ENCODE results near the gene LCAT.

The LCAT gene

GRCh38 chr16:67909056-67909742, 34.7 kb downstream of the LCAT start:
- no peak for DNase-seq

DNA sequence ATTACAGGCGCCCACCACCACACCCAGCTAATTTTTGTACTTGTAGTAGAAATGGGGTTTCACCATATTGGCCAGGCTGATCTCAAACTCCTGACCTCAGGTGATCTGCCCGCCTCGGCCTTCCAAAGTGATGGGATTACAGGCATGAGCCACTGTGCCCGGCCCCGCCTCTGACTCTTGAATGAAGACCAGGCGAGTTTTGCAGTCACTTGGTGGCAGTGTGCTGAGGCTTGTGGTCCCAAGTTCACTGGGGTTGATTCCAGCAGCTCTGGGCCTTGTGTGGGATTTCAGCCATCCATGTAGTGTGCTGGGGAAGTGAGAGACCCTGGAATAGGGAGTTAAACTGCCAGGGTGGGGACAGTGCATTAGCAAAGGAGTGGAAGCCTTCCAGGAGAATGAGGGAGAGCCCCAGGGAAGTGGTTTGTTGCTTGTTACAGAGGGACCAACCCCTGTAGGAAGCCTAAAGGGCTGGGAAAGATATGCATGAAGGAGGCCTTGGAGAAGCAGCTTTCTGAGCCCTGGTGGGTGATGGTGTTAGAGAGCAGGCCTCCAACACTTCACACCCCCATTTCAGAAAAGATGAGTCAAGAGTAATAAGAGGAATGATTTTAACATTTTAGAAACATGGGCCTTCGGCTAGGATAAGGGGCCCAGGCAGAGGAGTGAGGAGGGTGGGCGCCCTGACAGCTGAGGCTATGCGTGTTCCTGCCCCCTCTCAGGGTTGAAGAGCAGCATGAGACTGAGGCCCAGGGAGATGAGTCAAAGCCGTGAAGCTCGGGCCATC, 36.3 kb downstream of the LCAT start:
- DNase-seq = no peak

DNA sequence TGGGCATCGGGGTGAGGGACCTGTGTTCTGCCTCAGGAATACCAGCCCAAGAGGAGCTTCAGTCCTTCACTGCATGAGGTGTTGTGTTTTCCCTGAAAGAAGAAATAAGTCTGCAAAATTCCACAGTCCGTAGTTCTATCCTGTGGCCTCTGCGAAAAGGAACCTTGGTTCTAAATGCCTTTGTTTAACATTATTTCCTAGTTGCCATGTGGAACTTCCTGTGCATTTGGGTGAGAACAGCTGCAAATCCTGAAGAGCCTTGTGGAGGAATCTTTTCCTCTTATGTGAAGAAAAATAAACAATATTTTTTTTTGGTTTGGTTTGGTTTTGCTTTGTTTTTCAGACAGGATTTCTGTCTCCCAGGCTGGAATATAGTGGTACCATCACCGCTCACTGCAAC, 41.1 kb downstream of the LCAT start:
- DNase-seq = no peak

- DNase-seq = no peak
These were observed 42.2 kb downstream of the LCAT start for GRCh38 chr16:67901734-67902133.

DNA sequence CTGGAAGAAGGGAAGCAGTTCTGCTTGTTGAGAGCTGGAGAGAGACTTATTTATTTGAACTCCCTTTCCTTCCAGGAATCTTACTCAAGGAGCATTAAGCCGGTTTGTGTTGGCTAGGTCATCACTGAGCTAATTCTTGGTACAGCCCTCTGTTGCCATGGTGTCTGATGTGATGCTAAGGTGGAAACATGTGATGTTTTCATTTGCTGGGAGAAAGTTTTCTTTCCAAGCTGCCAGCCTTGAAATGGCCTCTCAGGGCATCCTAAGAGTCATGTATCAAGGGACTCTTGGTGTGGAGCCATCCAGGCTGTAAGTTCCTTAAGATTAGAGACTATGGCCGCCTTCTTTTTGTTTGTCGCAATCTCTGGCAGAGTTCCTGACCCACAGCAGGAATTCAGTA, 46.7 kb downstream of the LCAT start:
- no peak for DNase-seq

DNA sequence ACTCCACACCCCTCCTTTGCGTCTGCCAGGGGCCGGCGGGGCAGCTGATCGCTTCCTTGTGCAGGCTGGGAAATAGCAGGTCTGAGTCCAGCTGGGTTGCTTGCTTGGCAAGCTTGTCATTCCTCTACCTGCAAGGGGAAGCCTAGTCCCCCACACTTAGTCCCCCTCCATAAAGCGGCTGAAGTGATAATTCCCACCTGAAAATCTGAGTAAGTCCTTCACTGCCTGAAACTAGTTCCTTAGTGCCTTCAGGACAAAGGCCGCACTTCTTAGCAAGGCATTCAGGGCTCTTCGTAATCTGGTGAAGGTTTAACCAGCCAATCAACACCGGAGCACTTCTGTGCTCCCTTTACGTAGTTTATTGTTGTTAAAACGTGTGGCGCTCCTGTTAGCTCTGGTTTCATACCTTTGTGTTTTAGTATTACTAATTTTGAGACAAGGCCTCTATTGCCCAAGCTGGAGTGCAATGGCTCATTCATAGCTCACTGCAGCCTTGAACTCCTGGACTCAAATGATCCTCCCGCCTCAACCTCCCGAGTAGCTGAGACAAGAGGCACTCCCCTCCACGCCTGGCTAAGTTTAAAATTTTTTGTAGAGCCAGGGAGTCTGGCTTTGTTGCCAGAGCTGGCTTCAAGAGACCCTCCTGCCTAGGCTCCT, 50.0 kb downstream of the LCAT start:
- DNase-seq = peak; percentile 6

- DNase-seq = peak; percentile 92
These were observed 50.8 kb downstream of the LCAT start, which contains the start of gene PSKH1 for GRCh38 chr16:67892899-67893742. Gene PSKH1 (plus strand): TSS chr16:67893254. CDS start chr16:67908750, 15,496 bp downstream.

GRCh38 chr16:67892375-67892774, 51.5 kb downstream of the LCAT start:
- DNase-seq = no peak
